Neural cell (in vitro differentiated cells): ENCODE data around the gene TMEM44. TPM values are rescaled to one million over a fixed set of nuclear protein-coding genes. Genes with fewer than 3 reads are reported as not detected.

Source experiments
- H2AFZ ChIP-seq: fragments of 200-600, 300-800 bp; sonication (generic), shearing (Covaris generic); 2 replicates; pipeline ENCODE4 v1.6.0; 2014; ENCODE audit warnings: low read depth, mild to moderate bottlenecking, antibody characterized with exemption, low read length, moderate library complexity
- H3F3A ChIP-seq: fragments of 200-600 bp; shearing (Covaris generic); 2 replicates; pipeline ENCODE4 v1.6.1; 2016; ENCODE audit warnings: mild to moderate bottlenecking, moderate library complexity, mixed read lengths, antibody characterized with exemption, low read length; ENCODE audit not compliant: insufficient read depth, poor library complexity, severe bottlenecking
- H3K27ac ChIP-seq: fragments of 200-600, 300-800 bp; sonication (generic), shearing (Covaris generic); 2 replicates; pipeline ENCODE4 v1.5.1; 2014; ENCODE audit warnings: mild to moderate bottlenecking, low read length, moderate library complexity
- H3K27me3 ChIP-seq: fragments of 300-800, 200-600 bp; sonication (generic), shearing (Covaris generic); 2 replicates; pipeline ENCODE4 v1.6.0; 2014; ENCODE audit warnings: mild to moderate bottlenecking, low read depth, low read length, moderate library complexity; ENCODE audit not compliant: insufficient read depth
- H3K36me3 ChIP-seq: fragments of 300-800, 200-600 bp; sonication (generic), shearing (Covaris generic); 2 replicates; pipeline ENCODE4 v1.5.1; 2014; ENCODE audit warnings: mild to moderate bottlenecking, antibody characterized with exemption, low read length, moderate library complexity; ENCODE audit not compliant: insufficient read depth
- H3K4me2 ChIP-seq: fragments of 300-800, 200-600 bp; sonication (generic), shearing (Covaris generic); 2 replicates; pipeline ENCODE4 v1.6.0; 2014; ENCODE audit warnings: mild to moderate bottlenecking, low read length
- H3K4me3 ChIP-seq: fragments of 300-800, 200-600 bp; sonication (generic), shearing (Covaris generic); 2 replicates; pipeline ENCODE4 v1.5.1; 2014; ENCODE audit warnings: mild to moderate bottlenecking, low read length, moderate library complexity
- H3K79me2 ChIP-seq: fragments of 200-600 bp; shearing (Covaris generic); replicated peaks from 2 replicates; pipeline ENCODE4 v1.6.0; 2014; ENCODE audit warnings: mild to moderate bottlenecking, low read length, moderate library complexity; ENCODE audit not compliant: insufficient read depth
- H3K9ac ChIP-seq: fragments of 300-800, 200-600 bp; sonication (generic), shearing (Covaris generic); 2 replicates; pipeline ENCODE4 v1.6.1; 2016; ENCODE audit warnings: mild to moderate bottlenecking, low read length, mixed read lengths
- H3K9me2 ChIP-seq: fragments of 200-600 bp; shearing (Covaris generic); 2 replicates; pipeline ENCODE4 v1.6.1; 2016; ENCODE audit warnings: mild to moderate bottlenecking, low read length, mixed read lengths; ENCODE audit not compliant: insufficient read depth
- H3K9me3 ChIP-seq: fragments of 200-600, 300-800 bp; sonication (generic), shearing (Covaris generic); 2 replicates; pipeline ENCODE4 v1.6.1; 2016; ENCODE audit warnings: mild to moderate bottlenecking, mixed run types, low read length, moderate library complexity, mixed read lengths
- H4K20me1 ChIP-seq: fragments of 200-600 bp; shearing (Covaris generic); 2 replicates; pipeline ENCODE4 v1.6.1; 2016; ENCODE audit warnings: mild to moderate bottlenecking, mixed run types; ENCODE audit not compliant: insufficient read depth
- CTCF ChIP-seq: fragments of 450-650 bp; IDR thresholded peaks from 2 replicates; pipeline ENCODE4 v1.5.1; 2014; ENCODE audit warnings: antibody characterized with exemption, mild to moderate bottlenecking, moderate library complexity; ENCODE audit not compliant: poor library complexity, severe bottlenecking
- EP300 ChIP-seq: fragments of 450-650 bp; conservative IDR thresholded peaks from 2 replicates; pipeline ENCODE4 v1.6.1; 2014; ENCODE audit warnings: antibody characterized with exemption, mild to moderate bottlenecking, moderate library complexity; ENCODE audit not compliant: poor library complexity, severe bottlenecking
- EZH2 ChIP-seq: fragments of 200-600, 300-800 bp; shearing (Covaris generic), sonication (generic); IDR thresholded peaks from 2 replicates; pipeline ENCODE4 v1.6.1; 2014; ENCODE audit warnings: antibody characterized with exemption, low read length, borderline replicate concordance, mild to moderate bottlenecking; ENCODE audit not compliant: insufficient read depth, poor library complexity, severe bottlenecking
- MXI1 ChIP-seq: fragments of 450-650 bp; conservative IDR thresholded peaks from 2 replicates; pipeline ENCODE4 v1.6.1; 2014; ENCODE audit warnings: antibody characterized with exemption, mild to moderate bottlenecking; ENCODE audit not compliant: poor library complexity, severe bottlenecking
- POLR2AphosphoS5 ChIP-seq: IDR thresholded peaks from 2 replicates; pipeline ENCODE4 v1.6.1; 2012
- RAD21 ChIP-seq: fragments of 450-650 bp; conservative IDR thresholded peaks from 2 replicates; pipeline ENCODE4 v1.6.1; 2014; ENCODE audit warnings: antibody characterized with exemption, mild to moderate bottlenecking, moderate library complexity
- SMC3 ChIP-seq: fragments of 450-650 bp; conservative IDR thresholded peaks from 2 replicates; pipeline ENCODE4 v1.6.1; 2014; ENCODE audit warnings: antibody characterized with exemption, mild to moderate bottlenecking, moderate library complexity; ENCODE audit not compliant: poor library complexity
- TAF1 ChIP-seq: IDR thresholded peaks from 2 replicates; pipeline ENCODE4 v1.6.1; 2012; ENCODE audit warnings: low read depth
- polyA plus RNA-seq: library from polyadenylated mRNA; depleted of rRNA; stranded (reverse); fragments of >200 nt; gene quantifications from 2 replicates; pipeline ENCODE4 v1.2.3, GENCODE V29; 2014
- TF ChIP-seq, protein P1 (sequence below): IDR thresholded peaks from 2 replicates; pipeline ENCODE4 v1.6.1; 2012; ENCODE audit warnings: borderline replicate concordance

The TMEM44 gene
- polyA plus RNA-seq, 1 donor from 2014 or later = 40.6 TPM

GRCh38 chr3:194682189-194682693 lies 49.0 kb upstream of the TMEM44 start:
- H3K27ac ChIP-seq = no peak overlapping the region
- no peaks in the 10 kb centered on the region for H4K20me1 ChIP-seq
- H3K36me3 ChIP-seq = no peaks in the 10 kb centered on the region
- no peaks in the 10 kb centered on the region for H3F3A ChIP-seq
- no peak overlapping the region for H3K4me2 ChIP-seq
- TF ChIP-seq TAF1 (no peak), RAD21 (no peak), EZH2 (no peak), CTCF (no peak), POLR2AphosphoS5 (no peak), MXI1 (no peak), SMC3 (no peak), EP300 (no peak)
- TF ChIP-seq, protein P1, sequence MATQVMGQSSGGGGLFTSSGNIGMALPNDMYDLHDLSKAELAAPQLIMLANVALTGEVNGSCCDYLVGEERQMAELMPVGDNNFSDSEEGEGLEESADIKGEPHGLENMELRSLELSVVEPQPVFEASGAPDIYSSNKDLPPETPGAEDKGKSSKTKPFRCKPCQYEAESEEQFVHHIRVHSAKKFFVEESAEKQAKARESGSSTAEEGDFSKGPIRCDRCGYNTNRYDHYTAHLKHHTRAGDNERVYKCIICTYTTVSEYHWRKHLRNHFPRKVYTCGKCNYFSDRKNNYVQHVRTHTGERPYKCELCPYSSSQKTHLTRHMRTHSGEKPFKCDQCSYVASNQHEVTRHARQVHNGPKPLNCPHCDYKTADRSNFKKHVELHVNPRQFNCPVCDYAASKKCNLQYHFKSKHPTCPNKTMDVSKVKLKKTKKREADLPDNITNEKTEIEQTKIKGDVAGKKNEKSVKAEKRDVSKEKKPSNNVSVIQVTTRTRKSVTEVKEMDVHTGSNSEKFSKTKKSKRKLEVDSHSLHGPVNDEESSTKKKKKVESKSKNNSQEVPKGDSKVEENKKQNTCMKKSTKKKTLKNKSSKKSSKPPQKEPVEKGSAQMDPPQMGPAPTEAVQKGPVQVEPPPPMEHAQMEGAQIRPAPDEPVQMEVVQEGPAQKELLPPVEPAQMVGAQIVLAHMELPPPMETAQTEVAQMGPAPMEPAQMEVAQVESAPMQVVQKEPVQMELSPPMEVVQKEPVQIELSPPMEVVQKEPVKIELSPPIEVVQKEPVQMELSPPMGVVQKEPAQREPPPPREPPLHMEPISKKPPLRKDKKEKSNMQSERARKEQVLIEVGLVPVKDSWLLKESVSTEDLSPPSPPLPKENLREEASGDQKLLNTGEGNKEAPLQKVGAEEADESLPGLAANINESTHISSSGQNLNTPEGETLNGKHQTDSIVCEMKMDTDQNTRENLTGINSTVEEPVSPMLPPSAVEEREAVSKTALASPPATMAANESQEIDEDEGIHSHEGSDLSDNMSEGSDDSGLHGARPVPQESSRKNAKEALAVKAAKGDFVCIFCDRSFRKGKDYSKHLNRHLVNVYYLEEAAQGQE = no peak
- H3K9me3 ChIP-seq = no peaks in the 10 kb centered on the region
- H3K9me2 ChIP-seq = no peaks in the 10 kb centered on the region
- H3K27me3 ChIP-seq = peaks cover 36% of the 10 kb centered on the region
- H2AFZ ChIP-seq = no peak overlapping the region
- no peak overlapping the region for H3K9ac ChIP-seq
- no peak overlapping the region for H3K4me3 ChIP-seq
- H3K79me2 ChIP-seq = no peaks in the 10 kb centered on the region

GRCh38 chr3:194680888-194681615 lies 47.8 kb upstream of the TMEM44 start:
- H3K9me2 ChIP-seq = no peaks in the 10 kb centered on the region
- H3K4me2 ChIP-seq = no peak overlapping the region
- no peaks in the 10 kb centered on the region for H4K20me1 ChIP-seq
- H3K36me3 ChIP-seq = no peaks in the 10 kb centered on the region
- H3K27me3 ChIP-seq = peaks cover 24% of the 10 kb centered on the region
- no peaks in the 10 kb centered on the region for H3K79me2 ChIP-seq
- no peak overlapping the region for H3K9ac ChIP-seq
- no peak overlapping the region for H2AFZ ChIP-seq
- TF ChIP-seq CTCF = no peak
- no peak overlapping the region for H3K4me3 ChIP-seq
- H3F3A ChIP-seq = no peaks in the 10 kb centered on the region
- H3K27ac ChIP-seq = no peak overlapping the region
- no peaks in the 10 kb centered on the region for H3K9me3 ChIP-seq
